CD8-positive, alpha-beta memory T cell (primary cell): Measurements from ENCODE around the gene MTIF2. TPM values are rescaled to one million over a fixed set of nuclear protein-coding genes. Genes with fewer than 3 reads are reported as not detected.

Source experiments
- CTCF ChIA-PET: fragments of 350-600 bp; sonication (Branson Sonifier 250); formaldehyde crosslinking; loops from one replicate; lab custom pipeline; 2021; ENCODE audit warnings: antibody characterized with exemption; lab: Charles Lee
- POLR2A ChIA-PET: fragments of 350-600 bp; sonication (Branson Sonifier 250); formaldehyde crosslinking; loops from one replicate; lab custom pipeline; 2021; ENCODE audit warnings: antibody characterized with exemption; lab: Charles Lee
- DNase-seq, 5 donors: peaks; one replicate each; pipeline versions ENCODE4 v3.0.0 to v3.0.0-alpha.2; 2020 to 2022; ENCODE audit warnings: mixed read lengths in 1 of 5
- H3K27ac ChIP-seq: one replicate; pipeline ENCODE4 v1.7.0; 2013; ENCODE audit warnings: low read depth, mild to moderate bottlenecking, low read length, moderate library complexity
- H3K27me3 ChIP-seq: 2 replicates; pipeline ENCODE4 v1.7.0; 2013; ENCODE audit warnings: low read length, mild to moderate bottlenecking; ENCODE audit not compliant: insufficient read depth, poor library complexity, severe bottlenecking
- H3K36me3 ChIP-seq: 2 replicates; pipeline ENCODE4 v1.7.0; 2013; ENCODE audit warnings: mild to moderate bottlenecking, low read length, moderate library complexity; ENCODE audit not compliant: insufficient read depth
- H3K4me1 ChIP-seq: 2 replicates; pipeline ENCODE4 v1.7.0; 2013; ENCODE audit warnings: mild to moderate bottlenecking, low read length, moderate library complexity; ENCODE audit not compliant: insufficient read depth
- H3K4me3 ChIP-seq: 2 replicates; pipeline ENCODE4 v1.7.0; 2013; ENCODE audit warnings: mild to moderate bottlenecking, low read length
- H3K9me3 ChIP-seq: 2 replicates; pipeline ENCODE4 v1.7.0; 2013; ENCODE audit warnings: mild to moderate bottlenecking, low read length
- H3K27ac Mint-ChIP-seq, 8 donors: one replicate each; pipeline ENCODE4 v1.8.0; 2020 to 2021; ENCODE audit warnings: mixed read lengths in 8 of 8, mild to moderate bottlenecking in 6 of 8, inconsistent platforms in 3 of 8, moderate library complexity in 3 of 8
- H3K27me3 Mint-ChIP-seq, 2 donors: one replicate each; pipeline ENCODE4 v1.8.0; 2020 to 2021; ENCODE audit warnings: mixed read lengths in 2 of 2, mild to moderate bottlenecking in 1 of 2, moderate library complexity in 1 of 2
- H3K36me3 Mint-ChIP-seq, 3 donors: one replicate each; pipeline ENCODE4 v1.8.0; 2020 to 2021; ENCODE audit warnings: mixed read lengths in 3 of 3, inconsistent platforms in 1 of 3, mild to moderate bottlenecking in 1 of 3
- H3K4me1 Mint-ChIP-seq, 3 donors: one replicate each; pipeline ENCODE4 v1.8.0; 2020 to 2021; ENCODE audit warnings: mixed read lengths in 3 of 3, inconsistent platforms in 1 of 3, mild to moderate bottlenecking in 1 of 3
- H3K4me3 Mint-ChIP-seq, 7 donors: one replicate each; pipeline ENCODE4 v1.8.0; 2020 to 2021; ENCODE audit warnings: mixed read lengths in 7 of 7, mild to moderate bottlenecking in 6 of 7, moderate library complexity in 4 of 7, inconsistent platforms in 2 of 7
- H3K9me3 Mint-ChIP-seq, 5 donors: one replicate each; pipeline ENCODE4 v1.8.0; 2020 to 2022; ENCODE audit warnings: mixed read lengths in 5 of 5, mild to moderate bottlenecking in 3 of 5, moderate library complexity in 2 of 5, inconsistent platforms in 1 of 5
- polyA plus RNA-seq: library from polyadenylated mRNA; unstranded; fragments of 300-500 nt; fragmentation: Illumina TruSeq; gene quantifications from one replicate; pipeline ENCODE4 v1.2.3, GENCODE V29; 2021
- total RNA-seq, 2 experiments: library from RNA; stranded (reverse); gene quantifications; one replicate each; pipeline ENCODE4 v1.2.3, GENCODE V29; 2021

Gene MTIF2, protein sequence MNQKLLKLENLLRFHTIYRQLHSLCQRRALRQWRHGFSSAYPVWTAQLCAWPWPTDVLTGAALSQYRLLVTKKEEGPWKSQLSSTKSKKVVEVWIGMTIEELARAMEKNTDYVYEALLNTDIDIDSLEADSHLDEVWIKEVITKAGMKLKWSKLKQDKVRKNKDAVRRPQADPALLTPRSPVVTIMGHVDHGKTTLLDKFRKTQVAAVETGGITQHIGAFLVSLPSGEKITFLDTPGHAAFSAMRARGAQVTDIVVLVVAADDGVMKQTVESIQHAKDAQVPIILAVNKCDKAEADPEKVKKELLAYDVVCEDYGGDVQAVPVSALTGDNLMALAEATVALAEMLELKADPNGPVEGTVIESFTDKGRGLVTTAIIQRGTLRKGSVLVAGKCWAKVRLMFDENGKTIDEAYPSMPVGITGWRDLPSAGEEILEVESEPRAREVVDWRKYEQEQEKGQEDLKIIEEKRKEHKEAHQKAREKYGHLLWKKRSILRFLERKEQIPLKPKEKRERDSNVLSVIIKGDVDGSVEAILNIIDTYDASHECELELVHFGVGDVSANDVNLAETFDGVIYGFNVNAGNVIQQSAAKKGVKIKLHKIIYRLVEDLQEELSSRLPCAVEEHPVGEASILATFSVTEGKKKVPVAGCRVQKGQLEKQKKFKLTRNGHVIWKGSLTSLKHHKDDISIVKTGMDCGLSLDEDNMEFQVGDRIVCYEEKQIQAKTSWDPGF
- total RNA-seq (10 to 100 TPM; 58.3 to 58.9 TPM), polyA plus RNA-seq (19.5 TPM)

- H3K9me3 Mint-ChIP-seq: no peaks in the 10 kb centered on the region
- H3K27me3 Mint-ChIP-seq: peaks cover 4 to 5% of the 10 kb centered on the region in 2 donors
- peaks cover 17 to 31% (median 28%) of the 10 kb centered on the region in 3 donors for H3K4me1 Mint-ChIP-seq
- Histone ChIP-seq H3K4me3 (peak within 1 kb of the TSS; percentile 84), H3K27me3 (no peaks in the 10 kb centered on the region), H3K27ac (peak within 1 kb of the TSS; percentile 86), H3K36me3 (peaks cover 4% of the 10 kb centered on the region), H3K4me1 (peaks cover 17% of the 10 kb centered on the region), H3K9me3 (no peaks in the 10 kb centered on the region)
- H3K36me3 Mint-ChIP-seq: peaks cover 0 to 31% (median 4%) of the 10 kb centered on the region in 3 donors
- CTCF ChIA-PET: interaction anchor here (1.3 kb wide), 1 partner anchor 9 kb away, joined by 3 read pairs; no protein-coding TSS in a partner anchor
- POLR2A ChIA-PET: interaction anchor here (0.6 to 1.4 kb wide), 4 partner anchors 12 to 851 kb away, joined by 3 to 14 read pairs (median 7); partner anchors contain the start of genes CLHC1 and RPS27A
- peak within 1 kb of the TSS; percentile 95 to 99 (median 97) for H3K27ac Mint-ChIP-seq
- H3K4me3 Mint-ChIP-seq: peak within 1 kb of the TSS; percentile 93 to 99 (median 95)
- peak; percentile 81 to 89 (median 83) for DNase-seq
Observed at GRCh38 chr2:55268907-55269644, at the start of gene MTIF2. Gene MTIF2, minus strand, starts transcription at chr2:55269231. Its CDS starts 5,373 bp downstream, at chr2:55263858.

GRCh38 chr2:55314985-55315384 is 46.0 kb upstream of the MTIF2 start:
- H3K36me3 ChIP-seq: peaks cover 4% of the 10 kb centered on the region
- H3K4me3 ChIP-seq: no peak overlapping the region
- H3K4me3 Mint-ChIP-seq: no peak overlapping the region
- H3K4me1 ChIP-seq: no peaks in the 10 kb centered on the region
- ChIA-PET CTCF (interaction anchor here (1.3 kb wide), 1 partner anchor 9 kb away, joined by 3 read pairs; no protein-coding TSS in a partner anchor), POLR2A (no interaction called here)
- H3K27me3 Mint-ChIP-seq: no peaks in the 10 kb centered on the region
- no peak for DNase-seq
- H3K36me3 Mint-ChIP-seq: peaks cover 7 to 33% (median 11%) of the 10 kb centered on the region in 3 donors
- H3K27ac Mint-ChIP-seq: no peak overlapping the region
- no peaks in the 10 kb centered on the region for H3K9me3 Mint-ChIP-seq
- no peak overlapping the region for H3K27ac ChIP-seq
- no peaks in the 10 kb centered on the region for H3K9me3 ChIP-seq
- no peaks in the 10 kb centered on the region for H3K4me1 Mint-ChIP-seq
- no peaks in the 10 kb centered on the region for H3K27me3 ChIP-seq

DNA sequence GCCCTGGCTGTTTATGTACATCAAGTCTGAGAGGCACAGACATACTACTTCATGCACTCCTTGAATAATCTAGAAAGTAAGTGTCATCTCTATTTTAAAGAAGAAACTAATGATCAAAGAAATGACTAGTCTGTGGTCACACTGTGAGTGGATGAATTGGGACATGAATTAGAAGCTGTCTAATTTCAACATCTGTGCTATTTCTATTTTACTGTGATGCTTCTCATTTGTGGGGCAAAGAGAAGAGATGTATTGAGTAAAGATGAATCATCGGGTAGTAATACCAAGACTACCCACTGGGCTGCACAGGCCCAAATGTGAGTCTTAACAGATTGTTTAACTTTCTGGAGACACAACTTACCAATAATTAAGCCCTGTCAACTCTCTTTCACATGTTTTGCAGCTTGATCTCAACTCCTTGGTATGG is 42.4 kb upstream of the MTIF2 start:
- no peaks in the 10 kb centered on the region for H3K36me3 ChIP-seq
- no peaks in the 10 kb centered on the region for H3K27me3 ChIP-seq
- H3K4me1 ChIP-seq: no peaks in the 10 kb centered on the region
- H3K9me3 ChIP-seq: no peaks in the 10 kb centered on the region
- no peak overlapping the region for H3K4me3 ChIP-seq
- DNase-seq: no peak
- H3K9me3 Mint-ChIP-seq: no peaks in the 10 kb centered on the region
- CTCF ChIA-PET: interaction anchor here (1.2 kb wide), 1 partner anchor 207 kb away, joined by 3 read pairs; the partner anchor contains the start of gene CFAP36
- peaks cover 0 to 30% (median 14%) of the 10 kb centered on the region in 3 donors for H3K36me3 Mint-ChIP-seq
- no peaks in the 10 kb centered on the region for H3K4me1 Mint-ChIP-seq
- no peak overlapping the region for H3K27ac ChIP-seq
- peak overlapping the region in 1 of 8 donors; percentile 56 for H3K27ac Mint-ChIP-seq
- H3K27me3 Mint-ChIP-seq: no peaks in the 10 kb centered on the region
- POLR2A ChIA-PET: no interaction called here
- no peak overlapping the region for H3K4me3 Mint-ChIP-seq

DNA sequence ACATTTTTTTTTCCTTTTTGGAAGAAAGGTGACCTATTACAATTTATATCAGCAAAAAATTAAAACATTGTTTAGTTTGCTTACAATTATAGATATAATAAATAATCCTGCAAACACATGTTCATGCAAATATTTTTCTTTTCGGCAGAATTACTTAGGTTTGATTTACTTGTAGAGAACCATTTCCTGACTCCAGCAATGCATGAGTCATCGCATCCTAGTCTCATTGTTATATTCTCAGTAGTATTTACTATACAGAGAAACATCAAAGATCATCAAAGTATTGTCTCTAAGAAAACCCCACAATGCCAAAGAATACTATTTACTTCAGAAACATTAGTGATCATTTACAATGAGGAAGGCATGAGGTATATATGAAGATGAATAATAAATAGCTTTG is 40.4 kb upstream of the MTIF2 start:
- ChIA-PET POLR2A (no interaction called here), CTCF (no interaction called here)
- Histone ChIP-seq H3K27ac (no peak overlapping the region), H3K4me3 (no peak overlapping the region), H3K4me1 (no peaks in the 10 kb centered on the region), H3K36me3 (no peaks in the 10 kb centered on the region), H3K27me3 (no peaks in the 10 kb centered on the region), H3K9me3 (no peaks in the 10 kb centered on the region)
- H3K36me3 Mint-ChIP-seq: peaks cover 0 to 18% (median 10%) of the 10 kb centered on the region in 3 donors
- no peak overlapping the region for H3K27ac Mint-ChIP-seq
- no peak overlapping the region for H3K4me3 Mint-ChIP-seq
- no peaks in the 10 kb centered on the region for H3K9me3 Mint-ChIP-seq
- no peaks in the 10 kb centered on the region for H3K27me3 Mint-ChIP-seq
- no peak for DNase-seq
- H3K4me1 Mint-ChIP-seq: no peaks in the 10 kb centered on the region

DNA sequence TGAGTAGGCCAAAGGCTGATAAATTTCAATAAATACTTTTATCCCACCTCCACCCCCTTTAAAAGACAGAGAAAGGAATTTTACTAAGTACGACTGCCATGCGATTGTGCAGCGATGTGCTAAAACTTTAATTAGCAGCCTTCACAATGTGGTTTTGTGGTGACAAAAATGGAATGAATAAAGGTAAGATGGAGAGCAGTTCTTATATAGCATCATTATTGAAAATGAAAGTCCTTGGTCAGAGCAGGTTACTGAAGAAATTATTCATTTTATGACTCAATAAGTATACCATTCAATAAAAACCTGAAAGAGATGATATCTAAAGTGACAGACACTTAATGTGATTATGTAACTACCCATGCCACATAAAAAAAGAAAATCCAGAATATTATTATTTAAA is 33.2 kb upstream of the MTIF2 start:
- Mint-ChIP-seq H3K4me1 (peaks cover 6 to 15% (median 9%) of the 10 kb centered on the region in 3 donors), H3K9me3 (no peaks in the 10 kb centered on the region), H3K36me3 (peaks cover 0 to 2% (median 1%) of the 10 kb centered on the region in 3 donors), H3K27me3 (no peaks in the 10 kb centered on the region), H3K27ac (peak overlapping the region in 3 of 8 donors; percentile 32 to 46 (median 34)), H3K4me3 (no peak overlapping the region)
- Histone ChIP-seq H3K4me3 (no peak overlapping the region), H3K9me3 (no peaks in the 10 kb centered on the region), H3K27me3 (no peaks in the 10 kb centered on the region), H3K36me3 (no peaks in the 10 kb centered on the region), H3K27ac (no peak overlapping the region), H3K4me1 (peaks cover 10% of the 10 kb centered on the region)
- ChIA-PET POLR2A (no interaction called here), CTCF (no interaction called here)
- no peak for DNase-seq

DNA sequence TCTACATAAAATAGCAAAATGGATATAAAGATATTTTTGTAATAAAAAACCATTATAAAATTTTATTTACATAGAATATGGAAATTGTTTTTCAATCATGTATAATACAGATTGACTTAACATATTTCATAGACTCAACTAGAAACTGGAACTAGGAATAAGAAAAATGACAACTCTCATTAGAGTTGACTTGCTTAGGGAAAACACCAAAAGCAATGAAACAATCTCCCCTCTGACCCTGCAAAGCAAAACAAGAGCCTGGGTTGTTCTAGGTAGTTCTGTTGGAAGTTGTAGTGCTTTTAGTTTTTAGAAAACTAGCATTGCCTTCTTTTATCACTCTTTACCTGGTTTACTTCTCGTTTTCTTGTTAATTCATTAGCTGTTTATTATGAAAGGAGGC is 32.2 kb upstream of the MTIF2 start:
- no peaks in the 10 kb centered on the region for H3K9me3 Mint-ChIP-seq
- no peak overlapping the region for H3K27ac ChIP-seq
- H3K9me3 ChIP-seq: no peaks in the 10 kb centered on the region
- no peak overlapping the region for H3K4me3 Mint-ChIP-seq
- H3K4me1 ChIP-seq: peaks cover 10% of the 10 kb centered on the region
- no peaks in the 10 kb centered on the region for H3K27me3 Mint-ChIP-seq
- no peak overlapping the region for H3K27ac Mint-ChIP-seq
- no peaks in the 10 kb centered on the region for H3K36me3 ChIP-seq
- H3K36me3 Mint-ChIP-seq: peaks cover 0 to 2% (median 2%) of the 10 kb centered on the region in 3 donors
- no peak overlapping the region for H3K4me3 ChIP-seq
- ChIA-PET POLR2A (interaction anchor here (0.5 kb wide), 1 partner anchor 69 kb away, joined by 3 read pairs; the partner anchor contains the start of gene RPS27A), CTCF (no interaction called here)
- no peaks in the 10 kb centered on the region for H3K27me3 ChIP-seq
- DNase-seq: no peak
- H3K4me1 Mint-ChIP-seq: peaks cover 6 to 15% (median 9%) of the 10 kb centered on the region in 3 donors

GRCh38 chr2:55296393-55296792 is 27.4 kb upstream of the MTIF2 start:
- Mint-ChIP-seq H3K27ac (no peak overlapping the region), H3K4me3 (no peak overlapping the region), H3K36me3 (peaks cover 0 to 12% (median 5%) of the 10 kb centered on the region in 3 donors), H3K4me1 (peaks cover 11 to 21% (median 15%) of the 10 kb centered on the region in 3 donors), H3K9me3 (no peaks in the 10 kb centered on the region), H3K27me3 (no peaks in the 10 kb centered on the region)
- H3K27me3 ChIP-seq: no peaks in the 10 kb centered on the region
- no peak overlapping the region for H3K4me3 ChIP-seq
- no peaks in the 10 kb centered on the region for H3K36me3 ChIP-seq
- no peak for DNase-seq
- ChIA-PET POLR2A (no interaction called here), CTCF (interaction anchor here (1.3 kb wide), 1 partner anchor 9 kb away, joined by 3 read pairs; no protein-coding TSS in a partner anchor)
- no peaks in the 10 kb centered on the region for H3K9me3 ChIP-seq
- no peaks in the 10 kb centered on the region for H3K4me1 ChIP-seq
- H3K27ac ChIP-seq: no peak overlapping the region
